HG03097 (cell line): ENCODE data around the gene GALNT2.

Experiments
- ATAC-seq: cut with Tn5 transposase; IDR thresholded peaks from one replicate; pipeline ENCODE4 v1.9.1; 2021; ENCODE audit not compliant: unreplicated experiment, low FRiP score

GALNT2 gene

DNA sequence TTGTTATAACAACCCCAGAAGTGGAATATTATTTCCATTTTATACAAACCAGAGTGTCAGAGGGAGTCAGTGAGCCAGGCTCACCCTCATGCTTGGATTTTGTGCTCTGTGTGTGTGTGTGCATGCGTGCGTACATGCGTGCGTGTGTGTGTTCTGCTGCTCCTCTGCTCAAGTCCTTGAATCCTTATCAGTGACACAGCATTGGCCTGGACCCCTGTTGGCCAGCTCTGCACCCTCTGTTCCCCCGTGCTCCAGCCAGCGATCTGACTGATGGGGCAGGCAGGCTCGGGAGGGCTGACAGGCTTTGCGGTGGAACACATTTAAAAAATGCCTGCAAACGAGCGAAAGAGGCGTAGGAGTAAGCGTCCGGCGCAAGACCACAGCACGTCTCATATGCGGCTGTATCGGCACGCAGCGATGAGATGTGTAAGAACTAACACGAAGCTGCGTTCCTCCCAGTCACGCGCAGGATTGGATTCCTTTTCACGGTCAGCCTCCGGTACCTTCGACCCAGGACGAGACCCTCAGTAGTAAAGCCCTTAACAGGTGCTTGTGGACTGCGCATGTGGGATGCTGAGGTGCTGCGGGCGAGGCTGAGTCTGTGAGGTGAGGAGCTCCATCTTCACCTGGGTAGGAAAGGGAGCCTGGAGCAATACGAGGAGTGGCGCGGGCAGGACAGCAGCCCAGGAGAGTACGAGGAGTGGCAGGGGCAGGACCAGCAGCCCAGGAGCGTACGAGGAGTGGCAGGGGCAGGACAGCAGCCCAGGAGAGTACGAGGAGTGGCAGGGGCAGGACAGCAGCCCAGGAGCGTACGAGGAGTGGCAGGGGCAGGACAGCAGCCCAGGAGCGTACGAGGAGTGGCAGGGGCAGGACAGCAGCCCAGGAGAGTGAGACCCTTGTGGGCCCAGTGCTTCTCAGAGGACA, 130.9 kb downstream of the GALNT2 start:
- no peak for ATAC-seq

DNA sequence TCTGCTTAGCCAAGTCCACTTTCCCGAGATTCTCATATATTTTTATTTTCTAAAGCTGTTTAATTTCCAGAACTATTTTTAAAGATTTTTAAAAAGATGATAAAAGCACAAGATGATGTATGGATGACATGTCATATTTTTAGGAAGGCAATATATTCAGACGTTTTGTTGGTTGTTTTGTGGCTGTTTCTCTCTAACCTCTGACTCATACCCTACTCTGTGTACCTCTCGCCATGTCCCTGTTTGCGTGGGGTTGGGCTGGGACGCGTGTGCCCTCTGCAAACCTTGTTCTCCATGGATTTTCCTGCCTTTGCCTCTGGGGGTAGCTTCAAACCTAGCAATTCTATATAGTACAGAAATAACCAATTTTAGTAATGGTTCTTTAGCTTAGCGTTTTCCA, 132.0 kb downstream of the GALNT2 start:
- no peak for ATAC-seq

DNA sequence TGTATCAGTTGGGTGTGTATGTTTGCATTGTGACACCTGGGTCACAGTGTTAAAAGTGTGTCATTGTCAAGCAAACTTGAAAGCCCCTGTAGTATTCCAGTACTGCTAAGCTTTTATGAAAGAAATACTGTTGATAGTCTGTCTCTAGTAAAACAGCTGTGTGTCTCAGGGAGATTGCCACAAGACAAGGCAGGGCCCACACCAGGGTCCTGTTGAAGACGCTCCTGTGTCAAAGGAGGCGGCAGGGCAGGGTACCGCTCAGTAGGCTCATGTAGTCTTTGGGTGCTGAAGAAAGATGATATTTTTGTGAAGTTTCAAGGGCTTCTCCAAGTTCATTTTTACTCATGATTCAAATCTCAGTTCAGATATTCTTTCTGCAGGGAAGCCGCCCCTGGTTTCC, 132.5 kb downstream of the GALNT2 start:
- no peak for ATAC-seq

DNA sequence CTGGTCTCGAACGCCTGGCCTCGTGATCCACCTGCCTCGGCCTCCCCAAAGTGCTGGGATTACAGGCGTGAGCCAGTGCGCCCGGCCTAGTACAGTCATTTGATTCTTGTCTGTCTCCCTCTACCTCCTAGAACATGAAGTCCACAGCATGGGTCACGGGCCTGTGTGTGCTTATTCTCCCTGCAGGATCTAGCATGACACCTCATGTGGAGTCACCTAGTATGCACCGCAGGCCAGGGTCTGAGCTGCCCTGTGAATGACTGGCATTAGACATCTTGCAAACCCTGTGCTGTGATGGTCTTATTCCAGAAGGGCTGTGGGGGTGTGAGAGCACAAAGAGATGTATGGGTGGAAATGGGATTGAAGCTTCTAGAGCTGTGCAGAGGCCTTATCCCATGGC, 133.2 kb downstream of the GALNT2 start:
- no peak for ATAC-seq

DNA sequence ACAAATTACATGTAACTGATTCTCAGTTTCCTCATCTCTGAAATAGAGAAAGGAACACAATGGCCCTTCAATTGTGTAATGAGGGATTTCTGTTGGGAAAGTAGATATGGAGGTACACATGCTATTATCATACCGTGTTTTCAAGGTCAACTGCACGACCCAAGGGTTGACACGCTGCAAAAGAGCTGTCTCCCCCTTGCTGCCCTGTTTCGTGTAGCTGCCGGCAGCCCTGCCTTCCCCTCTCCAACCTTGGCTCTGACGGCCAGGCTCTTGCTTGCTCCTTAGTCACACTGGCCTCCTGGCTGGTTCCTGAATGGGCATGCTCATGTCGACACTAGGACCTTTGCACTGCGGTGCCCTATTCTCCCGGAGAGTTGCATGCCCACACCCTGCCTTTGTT, 134.4 kb downstream of the GALNT2 start:
- ATAC-seq: no peak

DNA sequence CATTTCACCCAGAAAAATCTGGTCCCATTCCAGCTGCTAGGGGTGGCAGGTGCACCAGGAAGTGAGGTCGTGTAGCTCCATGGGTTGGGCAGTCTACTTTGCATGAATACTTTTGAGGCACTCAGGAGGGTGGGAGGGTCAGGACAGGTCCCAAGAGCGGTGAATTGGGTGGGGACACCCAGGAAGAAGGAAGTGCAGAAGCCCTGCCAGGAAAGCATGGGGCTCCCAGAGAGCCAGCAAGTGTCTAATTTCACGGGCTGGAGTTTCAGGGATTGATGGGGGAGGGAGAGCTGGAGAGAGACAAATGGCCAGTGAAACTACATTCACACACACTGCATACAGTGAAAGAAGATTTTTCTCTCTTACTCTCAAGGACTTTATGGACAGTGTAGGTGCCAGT, 137.8 kb downstream of the GALNT2 start:
- ATAC-seq: no peak

DNA sequence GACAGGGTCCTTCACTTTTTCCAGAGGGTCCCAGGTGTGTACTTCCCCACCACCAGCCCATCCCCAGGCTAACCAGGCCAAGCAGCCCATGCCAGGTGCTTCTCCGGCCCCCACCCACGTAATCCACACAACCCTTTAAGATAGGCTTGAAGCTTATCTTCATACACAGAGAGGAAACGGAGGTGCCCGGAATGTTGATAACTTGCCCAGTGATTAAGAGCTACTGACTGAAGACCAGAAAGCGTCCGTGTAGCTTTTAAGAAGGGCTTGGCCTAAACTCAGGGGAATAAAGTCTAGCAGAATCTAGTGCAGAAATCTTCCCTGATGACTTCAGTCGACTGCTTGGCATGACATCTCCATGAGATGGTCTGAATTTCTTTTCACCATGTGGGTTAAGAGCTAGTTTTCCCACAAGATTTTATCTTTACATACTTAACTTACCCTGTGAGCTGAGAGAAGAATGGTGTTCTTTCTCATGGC, 138.7 kb downstream of the GALNT2 start:
- no peak for ATAC-seq

DNA sequence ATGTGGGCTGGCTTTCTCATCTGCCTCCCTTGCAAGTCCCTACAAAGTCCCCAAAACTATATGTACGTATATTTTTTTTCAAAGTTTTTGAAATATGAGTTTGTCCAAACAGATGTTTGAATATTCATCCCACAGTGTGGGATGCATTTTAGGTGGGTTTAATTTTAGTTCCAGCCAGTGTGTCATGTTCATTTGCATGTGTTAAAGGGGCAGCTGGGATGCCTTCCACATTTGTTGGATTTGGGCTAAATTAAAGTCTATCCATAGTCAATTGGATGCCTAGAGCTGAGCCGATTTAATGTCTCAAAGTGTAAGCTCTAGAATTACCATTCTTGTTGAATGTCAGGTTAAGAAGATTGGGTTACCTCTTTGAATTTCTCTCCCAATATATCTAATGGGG, 139.2 kb downstream of the GALNT2 start:
- ATAC-seq: no peak

DNA sequence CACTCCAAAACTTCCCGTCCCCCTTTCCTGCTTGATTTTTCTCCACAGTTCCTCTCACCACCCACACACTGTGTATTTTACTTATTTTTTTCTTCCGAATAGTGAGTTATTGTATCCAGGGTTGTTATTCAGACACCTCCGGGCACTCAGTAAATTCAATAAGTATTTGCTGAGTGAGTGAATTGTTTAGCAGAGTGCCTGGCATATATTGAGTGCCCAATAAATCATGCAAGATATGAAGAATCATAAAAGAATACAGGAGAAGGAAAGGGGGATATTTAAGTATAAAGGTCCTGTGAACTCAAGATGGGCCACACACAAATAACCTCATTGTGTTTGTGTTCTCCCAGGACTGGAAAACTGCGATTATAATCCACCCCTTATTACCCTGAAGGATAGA, 139.9 kb downstream of the GALNT2 start:
- no peak for ATAC-seq

DNA sequence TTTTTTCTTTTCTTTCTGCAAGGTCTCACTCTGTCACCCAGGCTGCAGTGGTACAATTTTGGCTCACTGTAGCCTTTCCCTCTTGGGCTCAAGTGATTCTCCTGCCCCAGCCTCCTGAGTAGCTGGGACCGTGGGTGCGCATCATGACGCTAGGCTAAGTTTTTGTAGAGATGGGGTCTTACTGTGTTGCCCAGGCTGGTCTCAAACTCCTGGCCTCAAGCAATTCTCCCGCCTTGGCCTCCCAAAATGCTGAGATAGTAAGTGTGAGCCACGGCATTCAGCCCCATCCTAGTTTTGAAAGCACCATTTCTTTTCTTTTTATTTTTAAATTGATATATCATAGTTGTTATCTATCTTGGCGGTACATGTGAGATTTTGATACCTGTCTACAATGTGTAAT, 140.6 kb downstream of the GALNT2 start:
- no peak for ATAC-seq

DNA sequence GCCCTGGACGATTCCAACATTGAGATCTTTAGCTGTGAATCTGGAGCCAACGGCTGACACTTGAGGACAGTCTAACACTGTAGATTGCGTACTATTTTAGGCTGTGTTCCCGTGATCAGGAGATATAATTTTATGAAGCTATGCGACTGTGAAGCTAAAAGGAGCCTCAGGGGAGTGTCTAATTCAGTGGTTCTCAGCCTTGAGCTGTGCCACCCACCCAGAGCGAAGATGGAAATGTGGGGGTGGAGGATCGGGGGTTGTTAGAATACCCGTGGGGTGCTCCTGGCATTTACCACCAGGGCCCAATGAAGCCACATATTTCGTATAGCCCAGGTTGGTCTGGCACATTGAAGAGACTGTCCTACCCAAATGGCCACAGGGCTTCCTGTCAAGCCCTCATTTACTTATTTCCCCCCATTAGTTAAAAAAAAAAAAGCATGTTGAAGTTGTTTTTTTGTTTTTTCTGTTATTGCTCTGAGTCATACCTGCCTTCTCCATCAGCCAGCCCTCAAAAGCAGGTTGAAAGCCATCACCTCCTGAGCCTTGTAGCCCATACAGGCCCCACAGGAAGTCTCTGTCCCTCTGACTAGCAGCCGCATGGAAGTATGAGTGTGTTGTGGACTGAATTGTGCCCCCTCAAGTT, 141.7 kb downstream of the GALNT2 start:
- ATAC-seq: peak; percentile 51

DNA sequence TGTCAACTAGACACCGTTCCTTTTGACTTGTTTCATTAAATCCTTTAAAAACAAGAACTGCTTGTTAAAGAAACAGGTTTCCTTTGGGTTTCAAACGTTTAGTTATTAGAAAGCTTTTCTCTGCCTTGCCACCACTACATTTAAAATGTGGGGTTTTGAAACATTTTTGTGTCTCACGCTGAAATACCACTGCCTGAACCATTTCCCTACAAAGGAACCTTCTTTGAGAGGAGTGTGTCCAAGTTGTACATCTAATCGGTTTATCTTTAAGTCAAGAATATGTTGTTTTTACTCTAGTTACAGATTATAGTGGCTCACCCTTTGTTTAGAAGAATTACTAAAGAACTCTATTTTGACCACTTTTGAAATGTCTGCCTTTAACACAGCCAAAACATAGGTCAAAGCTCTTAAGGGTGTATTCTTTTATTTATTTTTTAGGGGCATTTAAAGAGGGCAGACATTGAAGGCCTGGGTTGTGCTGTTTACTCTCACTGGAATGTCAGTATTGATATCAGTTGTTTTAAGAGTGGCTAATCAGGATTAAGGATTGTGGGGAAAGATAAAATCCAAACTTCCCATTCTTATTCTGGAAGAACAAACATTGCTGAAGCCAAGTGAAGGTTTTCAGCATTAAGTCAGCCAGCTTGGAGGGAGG, 143.4 kb downstream of the GALNT2 start:
- no peak for ATAC-seq

DNA sequence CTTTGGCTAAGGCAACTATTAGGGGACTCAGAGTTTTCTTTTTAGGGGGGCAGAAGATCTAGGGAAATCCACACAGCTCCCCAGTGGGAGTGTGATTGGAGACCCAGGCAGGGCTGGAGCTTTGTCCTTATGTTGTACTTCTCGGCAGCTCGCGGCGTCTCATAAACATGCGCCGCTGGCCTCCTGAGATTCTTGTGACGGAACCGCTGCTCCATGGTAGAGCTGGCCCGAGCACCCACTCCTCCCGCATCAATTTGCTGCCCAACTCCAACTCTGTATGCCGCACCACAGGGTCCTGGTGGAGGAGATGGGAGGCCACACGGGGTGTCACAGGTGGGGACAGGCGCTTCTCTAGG, 143.9 kb downstream of the GALNT2 start:
- no peak for ATAC-seq

DNA sequence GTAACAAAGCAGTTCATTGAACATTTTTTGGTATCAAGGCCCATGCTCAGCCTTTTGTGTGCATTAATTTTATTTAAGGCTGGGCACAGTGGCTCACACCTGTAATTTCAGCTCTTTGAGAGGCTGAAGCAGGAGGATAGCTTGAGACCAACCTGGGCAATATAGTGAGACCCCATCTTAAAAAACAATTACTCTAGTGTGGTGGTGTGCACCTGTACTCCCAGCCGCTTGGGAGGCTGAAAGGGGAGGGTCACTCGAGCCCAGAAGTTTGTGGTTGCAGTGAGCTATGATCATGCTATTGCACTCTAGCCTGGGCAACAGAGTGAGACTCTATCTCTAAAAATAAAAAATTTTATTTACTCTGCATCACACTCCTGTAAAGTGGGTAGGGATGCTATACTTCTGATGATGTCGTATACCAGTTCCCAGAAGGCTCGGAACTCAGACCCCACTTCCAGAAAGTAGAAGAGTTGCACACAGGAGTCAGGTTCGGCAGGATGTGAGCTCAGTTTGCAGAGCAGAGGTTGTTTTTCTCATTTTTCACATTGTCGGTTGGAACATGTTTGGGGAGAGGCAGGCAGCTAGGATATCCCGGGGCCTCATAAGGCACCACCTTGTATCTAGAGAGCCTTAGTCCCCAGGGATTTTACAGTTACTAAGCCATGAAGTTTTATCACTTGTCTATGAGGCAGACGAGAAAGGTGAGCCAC, 144.6 kb downstream of the GALNT2 start:
- no peak for ATAC-seq

DNA sequence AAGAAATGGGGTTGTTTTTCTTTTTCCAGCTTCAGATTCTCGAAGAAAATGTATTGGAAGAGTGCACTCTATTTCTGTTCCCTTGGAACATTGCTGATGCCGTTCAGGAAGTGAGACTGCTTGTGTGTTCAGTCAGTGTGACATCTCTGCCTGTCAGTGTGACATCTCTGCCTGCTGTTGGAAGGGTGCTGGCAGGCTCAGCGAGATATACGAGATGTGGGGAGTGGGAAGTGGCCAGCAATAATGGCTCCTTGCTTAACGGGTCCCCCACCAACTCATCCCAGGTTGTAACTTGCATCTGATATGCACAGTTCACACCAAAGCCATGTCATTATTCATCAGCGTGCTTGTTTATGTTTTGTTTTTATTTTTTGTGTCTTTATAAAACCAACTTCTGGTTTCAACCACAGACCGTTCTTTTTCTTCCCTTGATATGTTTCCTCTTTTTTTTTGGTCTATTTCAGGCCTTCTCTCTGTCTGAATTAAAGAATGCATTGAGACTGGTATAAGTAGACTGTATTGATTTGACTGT, 145.4 kb downstream of the GALNT2 start:
- ATAC-seq: peak; percentile 24

DNA sequence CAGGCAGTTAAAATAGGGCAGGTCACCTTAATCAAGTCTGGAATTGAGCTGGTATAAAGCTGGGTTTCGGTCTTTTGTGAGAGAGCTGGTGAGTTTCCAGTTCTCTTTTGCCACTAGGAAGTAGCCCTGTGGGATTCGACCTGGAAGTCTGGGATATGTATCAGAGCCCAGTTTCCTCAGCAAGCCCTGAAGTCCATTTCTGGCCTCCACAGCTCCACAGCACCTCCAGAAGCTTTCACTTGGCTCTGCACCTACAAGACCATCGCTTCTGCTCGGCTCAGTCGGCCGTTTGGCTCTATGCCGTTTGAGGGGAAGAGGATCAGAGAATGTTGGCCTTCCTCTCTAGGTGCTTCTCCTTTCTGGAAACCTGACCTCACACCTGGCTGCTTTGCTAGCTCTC, 148.0 kb downstream of the GALNT2 start:
- ATAC-seq: no peak

DNA sequence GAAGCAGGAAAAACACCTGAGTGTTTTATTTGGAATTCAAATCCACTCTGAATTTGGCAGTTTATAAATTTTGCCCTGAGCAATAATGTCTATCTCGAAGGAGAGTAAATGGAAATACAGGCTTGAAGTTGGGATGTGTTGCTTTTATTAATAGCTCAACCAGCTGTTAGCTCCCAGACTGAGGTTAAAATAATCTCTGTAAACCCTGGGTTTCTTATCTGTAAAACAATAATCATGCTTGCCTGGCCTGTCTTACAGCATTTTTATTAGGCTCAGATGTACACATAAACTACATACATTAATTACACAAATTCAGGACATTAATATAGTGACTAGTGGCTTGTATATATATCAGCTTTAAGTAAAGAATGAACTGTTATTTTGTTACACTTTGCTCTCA, 148.5 kb downstream of the GALNT2 start:
- ATAC-seq: no peak

DNA sequence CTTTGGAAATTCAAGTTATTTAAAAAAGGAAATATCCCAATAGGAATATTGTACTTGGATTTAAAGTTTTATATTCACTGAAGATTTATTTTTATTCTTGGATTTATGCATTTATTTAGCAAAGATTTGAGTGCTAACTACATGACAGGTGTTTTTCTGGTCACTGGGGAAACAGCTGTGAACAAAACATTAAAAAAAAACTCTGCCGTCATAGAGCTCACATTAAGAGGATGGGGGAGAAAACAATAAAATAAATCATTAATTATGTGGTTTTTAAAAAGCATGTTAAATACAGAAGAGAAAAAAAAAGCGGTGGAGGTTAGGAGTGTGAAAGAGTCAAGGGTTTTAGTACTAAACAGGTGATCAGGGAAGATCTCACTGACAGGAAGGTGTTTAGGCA, 149.9 kb downstream of the GALNT2 start:
- no peak for ATAC-seq

DNA sequence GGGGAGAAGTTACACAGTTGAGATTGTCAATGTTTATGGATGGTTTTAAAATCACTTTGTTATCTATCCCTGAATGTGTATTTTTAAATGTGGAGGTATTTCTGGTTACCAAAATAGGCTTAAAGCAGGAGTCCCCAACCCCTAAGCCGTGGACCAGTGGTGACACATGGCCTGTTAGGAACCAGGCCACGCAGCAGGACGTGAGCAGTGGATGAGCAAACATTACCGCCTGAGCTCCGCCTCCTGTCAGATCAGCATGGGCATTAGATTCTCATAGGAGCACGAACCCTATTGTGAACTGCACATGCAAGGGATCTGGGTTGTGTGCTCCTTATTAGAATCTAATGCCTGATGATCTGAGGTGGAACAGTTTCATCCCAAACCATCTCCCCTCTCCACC, 151.6 kb downstream of the GALNT2 start:
- ATAC-seq: no peak

DNA sequence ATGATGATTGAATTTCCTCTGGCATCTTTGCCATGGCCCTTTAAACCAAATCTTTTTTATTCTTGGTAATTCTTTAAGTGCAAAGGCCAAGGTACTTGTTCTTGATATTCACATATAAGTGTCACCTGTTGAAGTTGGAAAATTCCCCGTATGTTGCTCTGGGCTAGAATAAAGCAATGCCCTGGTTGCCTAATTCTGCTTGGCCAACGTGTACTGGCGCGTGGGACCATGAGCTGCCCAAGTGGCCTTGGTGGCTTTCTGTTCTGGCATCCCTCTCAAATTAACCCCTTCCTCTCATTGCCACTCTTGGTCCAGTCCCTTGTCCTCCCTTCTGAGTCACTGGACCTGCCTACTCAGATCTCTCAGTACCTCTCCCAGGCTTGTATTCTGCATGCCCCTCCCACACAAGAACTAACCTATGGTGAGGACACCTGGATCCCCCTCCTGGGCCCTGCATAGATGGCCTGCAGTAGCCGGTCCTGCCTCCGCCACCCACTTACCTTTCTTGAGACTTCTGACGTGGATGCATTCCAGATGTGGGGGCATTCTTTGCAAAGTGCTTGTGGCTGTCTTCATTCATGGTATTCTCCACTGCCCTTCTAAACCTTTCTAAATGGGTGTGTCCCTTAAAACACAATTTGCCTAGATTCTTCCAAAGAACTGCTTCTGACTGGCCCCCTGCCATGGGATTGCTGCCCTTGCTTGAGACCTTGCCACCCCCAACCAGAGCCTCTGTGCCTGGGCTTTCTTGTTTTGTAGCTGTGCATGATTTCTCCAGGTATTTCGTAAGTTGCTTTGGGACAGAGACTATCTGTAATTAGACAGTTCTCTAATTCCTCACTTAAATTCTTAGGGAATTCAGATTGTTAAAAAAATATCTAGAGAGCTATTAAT, 152.4 kb downstream of the GALNT2 start:
- no peak for ATAC-seq
